GM13976 (cell line): ENCODE measurements around the gene CGRRF1.

Experiments
- DNase-seq: peaks from one replicate; pipeline ENCODE4 v3.0.0; 2012; ENCODE audit warnings: low spot score
- in situ Hi-C: fragments of 300-500 bp; cut with MboI; formaldehyde crosslinking; loops from one replicate; pipeline ENCODE4 v1.12.0; 2022; ENCODE audit warnings: low sequenced_read_pairs, mixed read lengths, inconsistent platforms; ENCODE audit not compliant: unreplicated experiment
- TF ChIP-seq, protein P1 (sequence below): IDR thresholded peaks from 2 replicates; pipeline ENCODE4 v1.5.1; 2012; ENCODE audit warnings: borderline replicate concordance, mild to moderate bottlenecking; ENCODE audit not compliant: insufficient read depth; ENCODE audit errors: extremely low read depth, missing control alignments, control extremely low read depth

The CGRRF1 gene

DNA sequence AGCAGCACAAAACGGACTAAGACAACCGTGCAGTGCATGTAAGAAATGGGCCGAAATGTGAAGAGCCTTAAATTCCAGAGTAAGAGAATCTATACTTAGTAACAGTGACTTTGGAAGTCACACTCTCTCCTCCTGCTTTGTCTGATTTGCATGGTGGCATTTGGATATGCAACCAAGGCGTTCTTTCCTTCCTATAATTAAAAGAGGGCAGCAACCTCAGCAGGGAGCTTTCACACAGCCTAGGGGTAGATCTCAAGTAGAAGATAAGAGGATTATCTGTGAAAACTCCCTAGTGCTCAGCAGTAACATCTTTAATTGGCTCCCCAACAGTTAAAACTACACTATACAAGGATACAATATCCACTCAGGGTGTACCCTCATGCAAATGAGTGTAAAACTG, 37.4 kb upstream of the CGRRF1 start:
- TF ChIP-seq, protein P1, sequence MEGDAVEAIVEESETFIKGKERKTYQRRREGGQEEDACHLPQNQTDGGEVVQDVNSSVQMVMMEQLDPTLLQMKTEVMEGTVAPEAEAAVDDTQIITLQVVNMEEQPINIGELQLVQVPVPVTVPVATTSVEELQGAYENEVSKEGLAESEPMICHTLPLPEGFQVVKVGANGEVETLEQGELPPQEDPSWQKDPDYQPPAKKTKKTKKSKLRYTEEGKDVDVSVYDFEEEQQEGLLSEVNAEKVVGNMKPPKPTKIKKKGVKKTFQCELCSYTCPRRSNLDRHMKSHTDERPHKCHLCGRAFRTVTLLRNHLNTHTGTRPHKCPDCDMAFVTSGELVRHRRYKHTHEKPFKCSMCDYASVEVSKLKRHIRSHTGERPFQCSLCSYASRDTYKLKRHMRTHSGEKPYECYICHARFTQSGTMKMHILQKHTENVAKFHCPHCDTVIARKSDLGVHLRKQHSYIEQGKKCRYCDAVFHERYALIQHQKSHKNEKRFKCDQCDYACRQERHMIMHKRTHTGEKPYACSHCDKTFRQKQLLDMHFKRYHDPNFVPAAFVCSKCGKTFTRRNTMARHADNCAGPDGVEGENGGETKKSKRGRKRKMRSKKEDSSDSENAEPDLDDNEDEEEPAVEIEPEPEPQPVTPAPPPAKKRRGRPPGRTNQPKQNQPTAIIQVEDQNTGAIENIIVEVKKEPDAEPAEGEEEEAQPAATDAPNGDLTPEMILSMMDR: no peak
- DNase-seq: no peak
- in situ Hi-C loops: no loop called here

DNA sequence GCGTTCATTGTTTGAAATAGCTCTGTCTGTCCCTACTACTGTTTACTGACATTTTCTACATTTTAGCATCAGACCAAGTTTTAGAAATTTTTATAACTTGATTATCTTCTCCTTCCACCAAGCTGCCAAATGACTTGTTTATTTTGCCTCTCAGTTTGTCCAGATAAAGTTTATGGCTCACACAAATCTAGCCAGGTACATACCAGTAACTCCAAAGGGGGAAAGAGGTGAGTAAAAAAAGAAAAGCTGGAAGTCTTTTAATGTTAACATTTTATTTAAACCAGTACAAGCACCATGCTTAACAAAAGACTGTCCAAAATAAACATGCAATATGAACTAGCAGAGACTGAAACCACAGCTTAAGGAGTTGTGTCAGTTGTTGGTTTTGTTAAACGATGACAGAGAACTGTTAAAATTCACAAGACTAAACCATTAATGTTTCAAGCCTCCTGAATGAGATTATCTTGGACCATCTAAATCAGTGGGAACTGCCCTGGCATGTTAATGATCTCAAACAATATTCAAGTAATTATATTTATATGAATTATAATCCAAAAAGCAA, 35.4 kb upstream of the CGRRF1 start:
- TF ChIP-seq, protein P1: no peak
- no peak for DNase-seq
- in situ Hi-C loops: no loop called here

DNA sequence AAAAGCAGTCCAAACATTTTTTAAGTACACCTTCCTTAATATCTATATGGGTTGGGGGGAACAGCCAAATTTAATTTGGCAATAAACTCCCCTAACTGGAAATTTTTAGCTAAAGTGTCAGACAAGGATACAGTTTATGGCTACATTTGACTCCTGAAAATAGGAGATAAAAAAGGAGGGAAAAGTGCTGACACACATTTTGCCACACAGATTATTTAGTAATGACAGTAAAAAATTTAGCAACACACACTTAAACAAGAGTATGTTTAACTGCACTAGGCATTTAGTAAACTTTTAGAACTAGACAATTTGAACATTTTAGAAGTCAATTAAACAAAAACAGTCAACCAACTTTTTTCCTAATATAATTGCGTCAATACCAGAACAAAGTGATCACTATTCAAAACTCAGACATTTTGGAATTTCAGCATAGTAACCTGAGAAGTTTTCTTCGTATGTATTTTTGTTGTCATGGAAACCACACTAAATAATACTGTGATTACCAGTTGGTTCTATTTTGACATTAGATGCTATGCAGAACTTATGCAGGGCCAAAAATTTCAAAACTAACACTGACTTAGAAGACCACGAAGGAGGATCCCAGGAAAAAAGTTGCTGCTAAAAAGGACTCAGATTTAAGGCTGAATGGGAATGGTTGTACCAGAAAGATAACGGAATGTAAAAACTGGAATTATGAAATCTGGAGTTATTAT, 34.4 kb upstream of the CGRRF1 start:
- TF ChIP-seq, protein P1: no peak
- in situ Hi-C loops: no loop called here
- DNase-seq: no peak

DNA sequence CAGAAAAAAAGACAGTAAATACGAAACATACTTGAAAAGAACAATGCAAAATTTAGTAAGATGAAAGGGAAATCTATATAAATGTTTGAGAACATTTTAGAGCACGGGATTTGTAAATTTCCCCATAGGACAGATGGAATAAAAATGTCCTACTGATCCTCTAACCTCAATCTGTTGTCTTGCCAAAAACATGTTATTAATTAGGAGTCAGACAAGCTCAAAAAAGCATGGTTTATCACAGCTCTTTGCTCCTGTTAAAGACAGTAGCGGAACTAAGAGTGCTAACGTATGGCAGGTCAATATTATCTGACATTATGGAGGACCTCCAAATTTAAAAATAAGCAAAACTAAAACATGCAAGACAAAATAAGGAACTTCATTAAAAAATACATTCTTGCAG, 33.8 kb upstream of the CGRRF1 start:
- no peak for DNase-seq
- TF ChIP-seq, protein P1: no peak
- in situ Hi-C loops: no loop called here

DNA sequence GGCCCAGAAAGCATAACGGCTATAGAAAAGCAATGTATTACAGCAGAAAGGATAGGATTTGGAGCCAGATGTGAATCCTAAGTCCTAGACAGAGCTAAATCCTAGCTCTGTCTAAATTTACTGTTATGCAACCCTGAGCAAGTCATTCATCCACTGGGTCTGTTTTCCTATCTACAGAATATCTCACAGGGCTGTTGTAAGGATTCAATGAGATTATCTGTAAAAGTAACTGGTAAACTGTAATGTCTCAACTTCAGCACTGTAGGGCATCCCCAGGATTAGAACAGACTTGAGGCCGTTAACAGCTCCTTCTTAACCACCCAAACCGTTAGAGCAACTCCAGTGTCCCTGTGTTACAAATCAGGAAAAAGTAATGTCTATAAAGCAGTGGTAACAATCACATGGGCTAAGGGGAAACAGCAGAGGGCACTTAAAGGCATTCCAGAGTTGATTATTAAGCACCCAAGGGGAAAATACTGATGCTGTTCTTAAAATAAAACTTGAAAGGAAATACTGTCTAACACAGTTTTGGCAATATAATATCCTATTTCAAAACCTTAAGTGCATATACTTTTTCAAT, 31.0 kb upstream of the CGRRF1 start:
- no peak for DNase-seq
- TF ChIP-seq, protein P1: no peak
- in situ Hi-C loops: no loop called here

DNA sequence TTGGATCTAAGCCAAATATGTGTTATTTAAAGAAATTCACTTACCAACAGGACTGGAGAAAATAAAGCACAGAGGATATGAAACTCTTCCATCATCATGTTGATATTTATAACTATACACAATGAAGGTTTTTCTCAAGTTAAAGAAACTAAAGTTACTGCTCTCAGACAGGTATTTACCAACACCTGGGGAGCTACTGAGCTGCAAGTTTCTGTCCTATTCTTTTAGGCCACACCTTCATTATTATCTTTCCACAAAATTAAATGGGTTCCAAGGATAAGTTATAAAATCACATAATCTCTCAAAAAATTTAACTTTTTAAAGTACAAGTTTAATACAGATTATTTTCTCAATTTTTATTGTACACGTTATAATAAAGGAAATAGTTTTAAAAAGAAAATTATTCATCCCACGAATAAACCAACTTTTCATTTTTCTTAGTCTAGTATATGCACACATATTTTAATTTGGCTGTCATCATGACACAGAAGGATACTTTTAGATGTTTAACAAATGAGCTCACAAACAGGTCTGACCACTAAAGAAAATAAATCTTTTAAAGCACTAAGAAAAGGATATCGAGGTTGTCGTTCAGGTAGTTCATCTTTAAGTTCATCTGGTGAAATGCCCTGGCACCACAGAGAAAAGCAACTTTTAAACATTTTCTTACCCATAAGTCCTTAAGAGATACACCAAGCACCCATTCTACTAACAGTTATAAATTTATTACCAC, 28.7 kb upstream of the CGRRF1 start:
- in situ Hi-C loops: no loop called here
- no peak for DNase-seq
- TF ChIP-seq, protein P1: no peak
